RPMI8226 (cell line): ENCODE results near the gene SDK1.
"Not testable (repeated sequence)": the region's sequence is repeated elsewhere in the genome, so short reads cannot be mapped to it uniquely, and the experiment has no call there.

Experiments
- DNase-seq: peaks from one replicate; pipeline ENCODE4 v3.0.0-alpha.2; 2015

SDK1 gene

GRCh38 chr7:3548815-3549214, 247.8 kb downstream of the SDK1 start:
- no peak for DNase-seq

- DNase-seq = no peak
These were observed 248.5 kb downstream of the SDK1 start for GRCh38 chr7:3549601-3550000.

- no peak for DNase-seq
These were observed 250.5 kb downstream of the SDK1 start for GRCh38 chr7:3551536-3551935.

GRCh38 chr7:3552499-3552898, 251.4 kb downstream of the SDK1 start:
- DNase-seq = no peak

- DNase-seq = no peak
These were observed 257.3 kb downstream of the SDK1 start for GRCh38 chr7:3558400-3558799.

GRCh38 chr7:3559278-3559677, 258.2 kb downstream of the SDK1 start:
- DNase-seq = no peak

- DNase-seq = no peak
These were observed 259.4 kb downstream of the SDK1 start for GRCh38 chr7:3560495-3560894.

- no peak for DNase-seq
These were observed 260.9 kb downstream of the SDK1 start for GRCh38 chr7:3561932-3562331.

- no peak for DNase-seq
These were observed 263.2 kb downstream of the SDK1 start for GRCh38 chr7:3564231-3564630.

GRCh38 chr7:3568516-3568915, 267.5 kb downstream of the SDK1 start:
- no peak for DNase-seq

GRCh38 chr7:3569643-3570042, 268.6 kb downstream of the SDK1 start:
- DNase-seq = no peak

- DNase-seq = no peak
These were observed 272.1 kb downstream of the SDK1 start for GRCh38 chr7:3573151-3573550.

- DNase-seq = no peak
These were observed 273.3 kb downstream of the SDK1 start for GRCh38 chr7:3574386-3574785.

- DNase-seq = no peak
These were observed 274.9 kb downstream of the SDK1 start for GRCh38 chr7:3575753-3576531.

GRCh38 chr7:3578399-3578798, 277.3 kb downstream of the SDK1 start:
- DNase-seq = no peak

GRCh38 chr7:3579638-3580219, 278.7 kb downstream of the SDK1 start:
- no peak for DNase-seq

- not testable (repeated sequence) for DNase-seq
These were observed 281.1 kb downstream of the SDK1 start for GRCh38 chr7:3582145-3582544.

- DNase-seq = no peak
These were observed 284.8 kb downstream of the SDK1 start for GRCh38 chr7:3585826-3586225.

GRCh38 chr7:3588341-3588740, 287.3 kb downstream of the SDK1 start:
- no peak for DNase-seq

- no peak for DNase-seq
These were observed 288.7 kb downstream of the SDK1 start for GRCh38 chr7:3589752-3590151.

- DNase-seq = no peak
These were observed 290.2 kb downstream of the SDK1 start for GRCh38 chr7:3591219-3591618.

GRCh38 chr7:3591944-3592343, 290.9 kb downstream of the SDK1 start:
- DNase-seq = no peak

GRCh38 chr7:3592401-3593134, 291.5 kb downstream of the SDK1 start:
- no peak for DNase-seq

- DNase-seq = no peak
These were observed 293.8 kb downstream of the SDK1 start for GRCh38 chr7:3594901-3595300.
